MM.1S (cell line): ENCODE results near the gene AIDA.

Source experiments
- DNase-seq: peaks from one replicate; pipeline ENCODE4 v3.0.0-alpha.2; 2015
- H2AFZ ChIP-seq: fragments of 300-600 bp; sonication (generic); 2 replicates; pipeline ENCODE4 v1.6.0; 2016; ENCODE audit warnings: antibody characterized with exemption, low read length
- H3F3A ChIP-seq: fragments of 300-600 bp; sonication (generic); 2 replicates; pipeline ENCODE4 v1.6.1; 2016; ENCODE audit warnings: mild to moderate bottlenecking, antibody characterized with exemption, low read length, moderate library complexity, mixed read lengths; ENCODE audit not compliant: insufficient read depth
- H3K27ac ChIP-seq: fragments of 300-600 bp; sonication (generic); 2 replicates; pipeline ENCODE4 v1.5.1; 2016; ENCODE audit warnings: mild to moderate bottlenecking, low read length
- H3K27me3 ChIP-seq: fragments of 300-600 bp; sonication (generic); replicated peaks from 2 replicates; pipeline ENCODE4 v1.6.0; 2016; ENCODE audit warnings: low read length; ENCODE audit not compliant: insufficient read depth
- H3K36me3 ChIP-seq: fragments of 300-600 bp; sonication (generic); replicated peaks from 2 replicates; pipeline ENCODE4 v1.6.1; 2016; ENCODE audit warnings: mild to moderate bottlenecking, low read length, mixed read lengths; ENCODE audit not compliant: insufficient read depth
- H3K4me1 ChIP-seq: fragments of 300-600 bp; sonication (generic); 2 replicates; pipeline ENCODE4 v1.6.1; 2016; ENCODE audit warnings: low read length, mixed read lengths
- H3K4me2 ChIP-seq: fragments of 300-600 bp; sonication (generic); 2 replicates; pipeline ENCODE4 v1.6.0; 2016; ENCODE audit warnings: low read depth, low read length
- H3K4me3 ChIP-seq: fragments of 300-600 bp; sonication (generic); 2 replicates; pipeline ENCODE4 v1.5.1; 2016; ENCODE audit warnings: low read length, mixed read lengths
- H3K79me2 ChIP-seq: fragments of 300-600 bp; sonication (generic); 2 replicates; pipeline ENCODE4 v1.6.1; 2016; ENCODE audit warnings: mixed run types, low read length, mixed read lengths
- H3K9ac ChIP-seq: fragments of 300-600 bp; sonication (generic); 2 replicates; pipeline ENCODE4 v1.6.1; 2016; ENCODE audit warnings: low read length, mixed read lengths
- H3K9me2 ChIP-seq: fragments of 300-600 bp; sonication (generic); replicated peaks from 2 replicates; pipeline ENCODE4 v1.6.1; 2016; ENCODE audit warnings: mild to moderate bottlenecking, low read length, mixed read lengths; ENCODE audit not compliant: insufficient read depth
- H3K9me3 ChIP-seq: fragments of 300-600 bp; sonication (generic); replicated peaks from 2 replicates; pipeline ENCODE4 v1.6.1; 2016; ENCODE audit warnings: mild to moderate bottlenecking, low read length, mixed read lengths; ENCODE audit not compliant: insufficient read depth
- H4K20me1 ChIP-seq: fragments of 300-600 bp; sonication (generic); 2 replicates; pipeline ENCODE4 v1.6.1; 2016; ENCODE audit warnings: mild to moderate bottlenecking, low read length, moderate library complexity, mixed read lengths; ENCODE audit not compliant: insufficient read depth
- EZH2 ChIP-seq: fragments of 300-600 bp; sonication (generic); optimal IDR thresholded peaks from 2 replicates; pipeline ENCODE3; 2017; ENCODE audit warnings: low read depth, mild to moderate bottlenecking, antibody characterized with exemption, low read length, mixed read lengths
- EZH2phosphoT487 ChIP-seq: fragments of 300-600 bp; sonication (generic); IDR thresholded peaks from 2 replicates; pipeline ENCODE4 v1.6.1; 2018; ENCODE audit warnings: antibody characterized with exemption, low read length
- TF ChIP-seq, protein P1 (sequence below): fragments of 300-600 bp; sonication (generic); IDR thresholded peaks from 2 replicates; pipeline ENCODE4 v1.5.1; 2016; ENCODE audit warnings: antibody characterized with exemption, low read length, mixed read lengths

Gene AIDA

DNA sequence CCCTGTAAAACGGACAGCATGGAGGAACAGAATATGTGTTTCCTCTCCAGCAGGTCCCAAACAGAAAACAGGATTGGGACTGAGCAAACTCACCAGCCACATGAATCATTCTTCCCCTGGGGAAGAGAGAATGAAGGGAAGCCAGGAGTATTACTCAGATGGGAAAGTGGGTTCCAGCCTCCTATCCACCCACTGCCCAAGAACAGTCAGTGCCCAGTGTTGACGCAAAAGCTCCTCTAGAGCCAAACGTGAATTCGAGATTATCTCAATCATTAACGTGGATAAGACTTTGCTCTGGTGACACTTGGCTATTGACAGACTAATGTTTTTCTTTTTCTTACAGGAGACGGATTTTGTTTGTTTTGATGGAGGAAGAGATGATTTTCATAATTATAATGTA is 85.1 kb downstream of the AIDA start:
- Histone ChIP-seq H3K9me2 (no peaks in the 10 kb centered on the region), H3K4me3 (no peak overlapping the region), H3K36me3 (no peaks in the 10 kb centered on the region), H3K27me3 (no peaks in the 10 kb centered on the region), H3K9me3 (no peaks in the 10 kb centered on the region), H2AFZ (no peak overlapping the region), H3K79me2 (no peaks in the 10 kb centered on the region), H3K9ac (no peak overlapping the region), H3K4me2 (no peak overlapping the region), H3K4me1 (no peaks in the 10 kb centered on the region), H3F3A (no peaks in the 10 kb centered on the region), H4K20me1 (no peaks in the 10 kb centered on the region), H3K27ac (no peak overlapping the region)
- TF ChIP-seq, protein P1, sequence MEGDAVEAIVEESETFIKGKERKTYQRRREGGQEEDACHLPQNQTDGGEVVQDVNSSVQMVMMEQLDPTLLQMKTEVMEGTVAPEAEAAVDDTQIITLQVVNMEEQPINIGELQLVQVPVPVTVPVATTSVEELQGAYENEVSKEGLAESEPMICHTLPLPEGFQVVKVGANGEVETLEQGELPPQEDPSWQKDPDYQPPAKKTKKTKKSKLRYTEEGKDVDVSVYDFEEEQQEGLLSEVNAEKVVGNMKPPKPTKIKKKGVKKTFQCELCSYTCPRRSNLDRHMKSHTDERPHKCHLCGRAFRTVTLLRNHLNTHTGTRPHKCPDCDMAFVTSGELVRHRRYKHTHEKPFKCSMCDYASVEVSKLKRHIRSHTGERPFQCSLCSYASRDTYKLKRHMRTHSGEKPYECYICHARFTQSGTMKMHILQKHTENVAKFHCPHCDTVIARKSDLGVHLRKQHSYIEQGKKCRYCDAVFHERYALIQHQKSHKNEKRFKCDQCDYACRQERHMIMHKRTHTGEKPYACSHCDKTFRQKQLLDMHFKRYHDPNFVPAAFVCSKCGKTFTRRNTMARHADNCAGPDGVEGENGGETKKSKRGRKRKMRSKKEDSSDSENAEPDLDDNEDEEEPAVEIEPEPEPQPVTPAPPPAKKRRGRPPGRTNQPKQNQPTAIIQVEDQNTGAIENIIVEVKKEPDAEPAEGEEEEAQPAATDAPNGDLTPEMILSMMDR: no peak
- TF ChIP-seq EZH2phosphoT487 (no peak), EZH2 (no peak)
- DNase-seq: no peak

GRCh38 chr1:222624214-222624613 is 88.1 kb downstream of the AIDA start:
- no peaks in the 10 kb centered on the region for H3K9me3 ChIP-seq
- H3K4me1 ChIP-seq: peaks cover 20% of the 10 kb centered on the region
- no peaks in the 10 kb centered on the region for H3K36me3 ChIP-seq
- no peak overlapping the region for H2AFZ ChIP-seq
- no peaks in the 10 kb centered on the region for H3K27me3 ChIP-seq
- no peak for DNase-seq
- H3K9ac ChIP-seq: no peak overlapping the region
- peaks cover 7% of the 10 kb centered on the region; the same call in 1 of the 2 replicates for H3F3A ChIP-seq
- TF ChIP-seq, protein P1: no peak
- TF ChIP-seq EZH2phosphoT487 (no peak), EZH2 (no peak)
- H3K27ac ChIP-seq: no peak overlapping the region
- H4K20me1 ChIP-seq: no peaks in the 10 kb centered on the region
- no peak overlapping the region for H3K4me3 ChIP-seq
- H3K9me2 ChIP-seq: no peaks in the 10 kb centered on the region
- H3K4me2 ChIP-seq: no peak overlapping the region
- peaks cover 5% of the 10 kb centered on the region for H3K79me2 ChIP-seq

GRCh38 chr1:222623458-222623857 is 88.8 kb downstream of the AIDA start:
- peaks cover 26% of the 10 kb centered on the region for H3K4me1 ChIP-seq
- H4K20me1 ChIP-seq: no peaks in the 10 kb centered on the region
- peaks cover 7% of the 10 kb centered on the region; the same call in 1 of the 2 replicates for H3F3A ChIP-seq
- DNase-seq: no peak
- TF ChIP-seq EZH2phosphoT487 (no peak), EZH2 (no peak)
- TF ChIP-seq, protein P1: no peak
- H3K27me3 ChIP-seq: no peaks in the 10 kb centered on the region
- no peaks in the 10 kb centered on the region for H3K36me3 ChIP-seq
- peaks cover 12% of the 10 kb centered on the region for H3K79me2 ChIP-seq
- H3K4me2 ChIP-seq: no peak overlapping the region
- H3K9me2 ChIP-seq: no peaks in the 10 kb centered on the region
- H3K9ac ChIP-seq: no peak overlapping the region
- H3K9me3 ChIP-seq: no peaks in the 10 kb centered on the region
- H3K27ac ChIP-seq: no peak overlapping the region
- no peak overlapping the region for H2AFZ ChIP-seq
- H3K4me3 ChIP-seq: no peak overlapping the region
